GM19372 (cell line): Measurements from ENCODE around the gene NDUFB2.
A peak's percentile ranks its signal among the peaks of the same experiment; 100 is the strongest.
"Not testable (repeated sequence)": the region's sequence is repeated elsewhere in the genome, so short reads cannot be mapped to it uniquely, and the experiment has no call there.

Experiments used
- ATAC-seq: cut with Tn5 transposase; IDR thresholded peaks from one replicate; pipeline ENCODE4 v1.9.1; 2021; ENCODE audit warnings: mild to moderate bottlenecking, low read depth, moderate library complexity; ENCODE audit not compliant: unreplicated experiment

Gene NDUFB2

DNA sequence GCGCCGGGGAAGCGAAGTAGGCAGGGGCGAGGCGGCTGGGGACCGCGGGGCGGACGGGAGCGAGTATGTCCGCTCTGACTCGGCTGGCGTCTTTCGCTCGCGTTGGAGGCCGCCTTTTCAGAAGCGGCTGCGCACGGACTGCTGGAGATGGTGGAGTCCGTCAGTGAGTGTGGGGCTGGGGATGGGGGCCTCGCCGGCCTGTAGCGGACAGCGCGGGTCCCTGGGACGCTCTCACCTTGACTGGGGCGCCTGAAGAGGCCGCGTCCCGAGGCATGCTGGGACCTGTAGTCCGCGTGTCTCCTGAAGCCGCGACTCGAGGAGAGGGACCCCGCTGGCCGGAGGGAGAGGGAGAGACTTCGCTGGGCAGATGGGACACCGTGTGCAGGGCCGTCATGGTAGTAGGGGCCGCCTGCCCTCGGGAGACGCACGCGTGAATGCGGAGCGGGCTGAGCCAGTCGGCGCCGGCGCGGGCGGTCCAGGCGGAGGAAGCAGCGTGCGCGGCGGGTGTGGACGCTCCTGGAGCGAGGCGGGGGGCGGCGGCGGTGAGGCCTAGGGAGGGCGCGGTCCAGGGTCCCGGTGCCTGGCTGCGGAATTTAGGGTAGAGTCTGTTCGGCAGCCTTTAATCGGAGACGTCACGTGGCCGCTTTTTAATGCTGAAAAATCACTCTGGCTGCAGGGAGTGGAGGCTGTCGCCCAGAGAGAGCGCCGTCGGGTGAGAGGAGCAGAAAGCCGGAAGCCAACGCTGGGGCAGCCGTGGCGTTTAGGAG, at the start of gene NDUFB2:
TSS of gene NDUFB2 (plus strand) at position 29 of the 767 bp plus-strand sequence. CDS start at position 66, 37 bp downstream.
- ATAC-seq: peak; percentile 90

DNA sequence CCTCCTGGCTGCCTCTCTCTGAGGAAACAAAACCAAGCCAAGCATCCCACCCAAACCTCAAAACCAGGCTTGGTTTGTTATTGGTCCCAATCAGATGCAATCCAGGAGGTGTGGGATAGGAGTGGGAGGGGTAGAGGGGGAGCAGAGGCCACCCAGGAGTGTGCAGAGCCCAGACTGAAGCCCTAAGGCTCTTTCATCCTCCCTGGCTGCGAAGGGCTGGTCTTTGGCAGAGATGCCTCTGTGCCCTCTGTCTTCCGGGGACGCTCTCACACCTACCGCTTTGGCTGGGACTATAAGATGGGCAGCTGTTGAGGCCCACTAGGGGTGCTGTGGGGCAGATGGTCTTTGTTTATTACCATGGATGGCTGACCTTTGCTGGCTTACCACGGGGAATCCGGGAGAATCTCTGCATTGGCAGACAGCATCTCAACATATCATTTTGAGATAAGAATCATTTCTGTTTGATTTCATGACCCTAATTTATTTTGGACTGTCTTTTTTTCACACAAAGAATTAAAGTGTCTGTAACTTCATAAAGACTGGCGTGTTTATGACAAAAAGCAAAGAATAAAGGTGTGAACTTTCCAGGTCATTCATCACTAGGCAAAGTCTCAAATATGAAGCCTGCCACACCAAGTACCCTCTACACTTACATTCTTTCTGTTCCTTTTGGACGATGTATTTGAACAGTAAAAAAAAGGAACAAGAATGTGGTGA, 49.4 kb upstream of the NDUFB2 start:
- peak; percentile 82 for ATAC-seq

DNA sequence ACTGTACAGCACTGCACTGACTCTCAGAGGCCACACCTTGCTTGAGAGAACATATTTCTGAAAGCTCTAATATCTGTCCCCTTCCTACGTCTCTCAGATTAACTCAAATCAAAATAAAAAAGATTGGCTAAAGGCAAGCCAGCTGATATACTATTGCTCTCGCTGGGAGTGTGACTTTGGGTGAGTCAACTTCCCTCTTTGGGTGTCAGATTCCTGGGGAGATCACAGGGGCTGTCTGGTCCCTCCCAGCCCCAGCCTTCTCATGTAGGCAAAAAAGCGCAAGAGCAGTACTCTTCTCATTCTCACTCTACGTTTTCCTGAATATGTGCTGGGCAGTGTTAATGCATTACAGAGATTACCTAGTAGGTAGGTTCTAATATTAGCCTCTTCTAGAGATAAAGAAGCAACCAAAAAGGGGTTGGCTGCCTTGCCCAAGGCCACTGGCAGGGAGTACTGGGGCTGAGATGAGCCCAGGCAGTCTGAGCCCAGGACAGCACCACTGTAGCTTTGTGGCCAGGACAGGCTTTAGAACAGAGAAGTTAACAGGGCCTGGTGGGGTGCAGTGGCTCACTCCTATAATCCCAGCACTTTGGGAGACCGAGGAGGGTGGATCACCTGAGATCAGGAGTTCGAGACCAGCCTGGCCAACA, 46.8 kb upstream of the NDUFB2 start:
- ATAC-seq: no peak

DNA sequence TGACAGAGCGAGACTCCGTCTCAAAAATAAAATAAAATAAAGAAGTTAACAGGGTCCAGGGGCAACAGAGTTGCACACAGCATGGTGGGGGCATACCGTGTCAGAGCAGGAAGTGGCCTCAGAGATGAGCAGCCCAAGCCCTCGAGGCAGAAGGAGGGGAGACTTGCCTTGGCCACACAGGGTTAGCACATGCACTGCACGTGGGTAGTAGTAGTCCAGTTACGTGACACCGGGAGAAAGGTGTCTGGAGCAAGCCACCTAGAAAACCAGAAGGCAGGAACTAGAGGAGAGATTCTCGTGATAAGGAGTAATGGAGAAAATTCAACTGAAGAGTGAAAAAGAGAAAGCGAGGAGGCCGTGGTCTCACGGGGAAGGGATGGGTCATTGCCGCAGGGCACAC, 46.1 kb upstream of the NDUFB2 start:
- no peak for ATAC-seq

DNA sequence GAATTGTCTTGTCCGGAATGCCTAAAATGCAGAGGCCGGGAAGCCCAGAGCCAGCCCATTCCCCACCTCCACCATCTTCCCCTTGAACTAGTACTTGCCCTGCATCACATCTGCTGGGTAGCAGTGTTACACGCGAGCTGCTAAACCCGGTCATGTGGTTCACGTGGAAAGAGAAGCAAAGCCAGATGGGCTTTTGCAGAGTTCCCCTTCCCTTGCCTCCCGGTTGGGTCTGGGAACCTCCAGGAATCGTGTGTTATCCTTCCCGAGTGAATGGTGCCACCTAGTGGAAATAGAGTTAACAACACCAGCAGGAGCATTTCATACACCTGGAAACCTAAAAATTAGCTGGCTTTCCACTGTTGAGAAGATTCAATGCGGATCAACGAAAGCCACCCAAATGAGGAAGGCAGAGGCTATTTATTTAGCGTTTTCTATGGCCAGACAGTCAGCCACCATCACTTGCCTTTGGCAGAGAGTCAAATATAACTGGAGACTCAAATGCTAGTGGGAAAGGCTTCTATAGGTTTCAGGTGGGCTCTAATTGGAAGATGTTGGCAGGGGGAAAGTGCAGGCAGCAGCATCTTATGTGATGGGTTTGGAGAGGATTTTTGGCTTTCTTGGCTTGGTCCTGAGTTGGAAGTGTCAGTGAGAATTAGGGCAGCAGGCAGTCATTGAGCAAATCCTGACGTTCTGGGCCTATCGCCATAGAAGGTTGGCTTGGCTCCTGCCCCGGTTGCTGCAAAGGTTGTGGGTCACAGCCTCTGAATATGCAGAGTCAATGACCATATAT, 43.0 kb upstream of the NDUFB2 start:
- no peak for ATAC-seq

DNA sequence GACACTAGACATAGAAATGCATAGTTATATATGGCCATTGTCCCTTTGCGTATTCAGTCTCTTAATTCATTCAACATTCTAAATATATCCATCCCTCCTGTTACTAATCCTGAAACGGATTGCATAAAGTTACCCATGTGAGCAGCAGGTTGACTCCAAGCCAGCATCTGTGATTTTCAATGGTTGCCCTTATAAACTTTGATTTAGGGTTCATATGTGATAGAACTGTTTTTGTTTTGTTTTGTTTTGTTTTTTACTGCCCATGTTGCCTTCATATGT, 42.5 kb upstream of the NDUFB2 start:
- no peak for ATAC-seq

DNA sequence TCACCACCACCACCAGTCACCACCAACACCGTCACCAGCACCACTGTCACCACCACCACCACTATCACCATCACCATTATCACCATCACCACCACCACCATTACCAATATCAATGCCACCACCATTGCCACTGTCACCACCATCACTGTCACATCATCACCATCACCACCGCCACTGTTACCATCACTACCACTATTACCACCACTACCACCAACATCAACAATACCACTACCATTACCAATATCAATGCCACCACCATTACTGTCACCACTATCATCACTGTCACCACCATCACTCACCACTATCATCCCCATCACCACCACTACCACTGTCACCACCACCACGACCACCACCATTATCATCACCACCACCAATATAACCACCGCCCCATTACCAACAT, 41.8 kb upstream of the NDUFB2 start:
- ATAC-seq: no peak

DNA sequence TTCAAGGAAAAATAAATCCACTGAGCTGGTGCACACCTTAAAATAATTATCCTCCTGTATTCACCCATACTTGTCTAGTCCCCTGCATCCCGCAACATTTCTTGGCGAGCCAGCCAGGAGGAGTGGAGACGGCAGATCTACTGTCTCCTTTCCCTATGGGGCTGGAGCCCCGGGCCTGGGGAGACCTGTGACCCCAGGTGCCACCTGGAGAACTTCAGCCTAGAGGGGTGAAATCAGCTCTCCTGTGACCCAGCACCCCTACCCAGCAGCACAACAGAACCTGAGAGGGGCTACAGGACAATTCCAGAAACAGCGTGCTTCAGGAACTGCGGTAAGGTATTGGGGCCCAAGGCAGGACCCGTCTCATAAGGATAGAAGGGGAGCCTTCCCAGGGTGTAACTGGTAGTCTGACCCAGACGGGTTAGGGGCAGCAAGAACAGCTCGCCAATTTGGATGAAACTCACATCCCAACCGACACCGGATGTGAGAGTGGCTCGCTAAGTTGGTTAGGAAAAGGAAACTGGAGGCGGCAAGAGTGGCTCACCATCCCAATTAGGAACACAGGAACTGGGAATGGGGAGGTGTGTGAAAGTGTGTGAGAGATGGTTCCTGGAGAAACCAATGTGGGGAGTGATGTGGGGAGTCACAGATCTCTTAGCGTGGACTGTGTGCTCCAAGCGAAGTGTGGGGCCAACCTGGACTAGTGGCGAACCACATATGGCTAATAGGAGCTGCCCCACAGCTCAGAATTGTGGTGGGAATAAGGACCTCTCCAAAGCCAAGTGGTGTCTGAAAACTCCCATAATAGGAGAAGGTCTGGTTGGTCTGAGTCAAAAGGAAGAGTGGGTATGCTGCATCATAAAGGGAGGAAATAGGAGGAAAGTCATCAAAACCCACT, 40.7 kb upstream of the NDUFB2 start:
- no peak for ATAC-seq

DNA sequence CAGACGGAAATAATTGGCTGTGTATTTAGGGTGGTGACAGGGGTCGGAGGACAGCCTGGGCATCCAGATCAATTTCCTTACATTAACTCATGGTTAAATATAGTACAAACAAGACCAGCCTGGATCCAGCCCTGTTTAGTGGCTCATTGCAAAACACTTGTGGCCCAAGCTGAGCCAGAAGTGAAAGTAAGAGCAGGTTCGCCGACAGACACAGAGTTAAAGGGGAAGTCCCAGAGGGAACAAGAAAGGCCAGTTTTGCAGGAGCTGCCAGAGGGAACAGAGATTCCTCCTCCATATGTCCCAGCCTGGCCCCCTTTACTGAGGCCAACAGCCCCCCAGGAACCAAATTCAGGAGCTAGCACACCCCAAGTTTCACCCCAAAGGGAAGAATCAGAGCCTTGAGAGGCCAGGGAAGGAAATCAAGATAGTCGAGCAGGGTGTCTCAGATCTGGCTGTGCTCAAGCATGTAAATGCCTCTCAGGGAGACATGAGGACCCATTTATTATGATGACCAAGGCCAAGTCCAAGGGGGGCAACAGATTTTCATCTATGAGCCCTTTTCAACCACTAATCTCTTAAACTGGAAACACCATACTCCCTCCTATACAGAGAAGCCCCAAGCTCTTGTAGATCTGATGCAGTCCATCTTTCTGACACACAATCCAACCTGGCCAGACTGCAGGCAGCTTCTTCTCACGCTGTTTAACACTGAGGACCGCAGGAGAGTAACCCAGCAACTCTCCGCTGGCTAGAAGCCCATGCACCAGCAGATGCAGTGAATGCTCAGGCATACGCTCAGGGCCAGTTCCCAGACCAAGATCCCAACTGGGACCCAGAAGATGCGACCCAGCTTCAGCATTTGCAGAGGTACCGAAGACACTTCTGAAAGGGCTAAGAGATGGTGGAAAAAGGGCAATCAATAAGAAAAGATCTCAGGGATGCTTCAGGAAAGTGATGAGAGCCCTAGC, 39.7 kb upstream of the NDUFB2 start:
- peak; percentile 91 for ATAC-seq

DNA sequence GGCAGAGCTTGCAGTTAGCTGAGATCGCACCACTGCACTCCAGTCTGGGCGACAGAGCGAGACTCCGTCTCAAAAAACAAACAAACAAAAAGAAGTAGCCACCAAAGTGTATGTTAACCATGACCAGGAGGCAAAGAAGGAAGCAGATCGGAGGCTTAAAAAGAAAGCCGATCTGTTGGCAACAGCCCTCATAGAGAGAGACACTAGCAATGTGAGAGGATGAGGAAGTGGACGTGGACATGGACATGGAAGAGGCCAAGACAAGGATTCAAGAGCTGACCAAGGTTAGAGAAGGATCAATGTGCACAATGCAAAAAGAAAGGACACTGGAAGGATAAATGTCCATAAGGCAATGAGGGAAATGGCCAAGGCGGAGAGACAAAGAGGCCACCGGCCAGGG, 38.6 kb upstream of the NDUFB2 start:
- ATAC-seq: no peak

DNA sequence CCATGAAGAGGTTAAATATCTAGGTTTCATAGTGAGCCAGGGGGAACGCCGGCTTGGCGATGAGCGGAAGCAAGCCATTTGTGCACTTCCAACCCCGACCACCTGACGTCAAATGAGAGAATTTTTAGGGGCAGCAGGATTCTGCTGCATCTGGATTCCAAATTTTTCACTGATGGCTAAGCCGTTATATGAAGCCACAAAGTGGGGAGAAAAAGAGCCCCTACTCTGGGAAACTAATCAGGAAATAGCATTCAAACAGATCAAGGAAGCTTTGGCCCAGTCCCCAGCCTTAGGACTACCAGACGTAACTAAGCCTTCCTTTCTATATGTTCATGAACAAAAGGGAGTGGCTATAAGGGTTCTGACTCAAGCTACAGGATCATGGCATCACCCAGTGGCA, 36.7 kb upstream of the NDUFB2 start:
- no peak for ATAC-seq

DNA sequence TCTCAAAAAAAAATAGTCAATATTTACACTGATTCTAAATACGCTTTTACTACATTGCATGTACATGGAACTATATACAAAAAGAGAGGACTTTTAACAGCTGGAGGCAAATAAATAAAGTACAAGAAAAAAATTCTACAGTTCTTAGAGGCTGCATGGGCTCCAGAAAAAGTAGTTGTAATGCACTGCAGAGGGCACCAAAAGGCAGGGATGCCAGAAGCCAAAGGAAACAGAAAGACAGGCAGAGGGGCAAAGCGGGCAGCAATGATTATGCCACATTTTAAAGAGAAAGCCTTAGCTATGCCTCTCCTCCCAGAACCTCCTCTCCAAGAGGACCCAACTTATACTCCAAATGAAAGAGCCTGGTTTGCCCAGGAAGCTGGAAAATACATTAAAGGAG, 35.4 kb upstream of the NDUFB2 start:
- no peak for ATAC-seq

DNA sequence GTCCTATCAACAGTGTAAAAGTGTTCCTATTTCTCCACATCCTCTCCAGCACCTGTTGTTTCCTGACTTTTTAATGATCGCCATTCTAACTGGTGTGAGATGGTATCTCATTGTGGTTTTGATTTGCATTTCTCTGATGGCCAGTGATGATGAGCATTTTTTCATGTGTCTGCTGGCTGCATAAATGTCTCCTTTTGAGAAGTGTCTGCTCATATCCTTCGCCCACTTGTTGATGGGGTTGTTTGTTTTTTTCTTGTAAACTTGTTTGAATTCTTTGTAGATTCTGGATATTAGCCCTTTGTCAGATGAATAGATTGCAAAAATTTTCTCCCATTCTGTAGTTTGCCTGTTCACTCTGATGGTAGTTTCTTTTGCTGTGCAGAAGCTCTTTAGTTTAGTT, 33.6 kb upstream of the NDUFB2 start:
- ATAC-seq: not testable (repeated sequence)

DNA sequence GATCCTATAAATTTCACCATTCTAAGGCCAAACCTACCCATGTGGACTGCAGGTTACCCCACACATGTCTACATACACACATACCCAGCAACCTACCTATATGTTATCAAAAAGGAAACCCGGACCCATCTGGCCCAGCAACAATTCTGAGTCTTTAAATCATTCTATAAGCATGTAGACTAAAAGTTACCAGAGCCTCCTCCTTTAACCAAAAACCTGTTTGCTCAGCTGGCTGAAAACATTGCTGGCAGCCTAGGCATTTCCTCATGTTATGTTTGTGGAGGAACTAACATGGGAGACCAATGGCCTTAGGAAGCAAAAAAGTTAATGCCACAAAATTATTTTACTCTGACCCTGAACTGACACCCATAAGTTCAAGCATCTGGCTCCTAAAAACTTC, 29.0 kb upstream of the NDUFB2 start:
- no peak for ATAC-seq

DNA sequence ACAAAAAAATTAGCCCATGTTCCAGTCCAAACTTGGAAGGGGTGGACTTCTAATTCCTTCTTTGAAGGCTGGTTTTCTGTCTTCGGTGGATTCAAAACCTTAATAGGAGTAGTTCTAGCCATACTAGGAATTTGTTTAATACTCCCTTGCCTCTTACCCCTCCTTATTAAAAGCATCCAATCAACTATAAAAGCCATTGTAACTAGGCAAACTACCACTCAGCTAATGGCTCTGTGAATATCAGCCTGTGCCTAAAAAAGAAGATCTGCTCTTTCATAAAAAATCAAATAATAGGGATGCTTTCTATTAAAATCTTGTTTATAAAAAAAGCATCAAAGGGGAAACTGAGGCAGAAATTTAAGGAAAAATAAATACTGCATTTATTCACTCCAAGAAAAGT, 27.9 kb upstream of the NDUFB2 start:
- ATAC-seq: no peak

DNA sequence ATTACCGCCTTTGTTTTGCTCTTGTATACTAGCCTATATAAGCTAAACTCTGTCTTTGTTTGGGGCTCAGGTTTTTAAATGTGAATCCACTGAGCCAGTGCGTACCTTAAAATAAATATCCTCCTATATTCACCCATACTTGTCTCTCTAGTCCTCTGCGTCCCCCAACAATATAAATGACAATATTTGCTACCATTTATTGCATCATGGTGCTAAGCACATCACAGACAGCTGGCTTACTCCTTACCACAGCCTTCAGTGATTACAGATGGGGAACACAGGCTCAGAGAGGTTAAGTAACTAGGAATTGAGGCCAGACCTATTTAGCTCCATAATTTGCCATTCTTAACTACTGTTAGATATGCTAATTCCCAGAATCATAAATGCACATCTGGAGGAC, 27.2 kb upstream of the NDUFB2 start:
- ATAC-seq: no peak

DNA sequence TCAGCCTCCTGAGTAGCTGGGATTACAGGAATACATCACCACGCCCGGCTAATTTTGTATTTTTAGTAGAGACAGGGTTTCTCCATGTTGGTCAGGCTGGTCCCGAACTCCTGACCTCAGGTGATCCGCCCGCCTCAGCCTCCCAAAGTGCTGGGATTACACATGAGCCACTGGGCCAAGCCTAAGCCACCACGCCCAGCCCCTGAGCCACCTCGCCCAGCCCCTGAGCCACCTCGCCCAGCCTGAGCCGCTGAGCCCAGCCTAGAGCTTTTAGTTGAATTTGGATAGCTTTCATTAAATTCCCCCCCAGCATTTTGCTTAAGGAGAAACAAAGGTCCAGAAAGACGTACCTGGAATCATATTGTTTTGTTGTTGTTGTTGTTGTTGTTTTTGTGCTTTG, 26.6 kb upstream of the NDUFB2 start:
- not testable (repeated sequence) for ATAC-seq

DNA sequence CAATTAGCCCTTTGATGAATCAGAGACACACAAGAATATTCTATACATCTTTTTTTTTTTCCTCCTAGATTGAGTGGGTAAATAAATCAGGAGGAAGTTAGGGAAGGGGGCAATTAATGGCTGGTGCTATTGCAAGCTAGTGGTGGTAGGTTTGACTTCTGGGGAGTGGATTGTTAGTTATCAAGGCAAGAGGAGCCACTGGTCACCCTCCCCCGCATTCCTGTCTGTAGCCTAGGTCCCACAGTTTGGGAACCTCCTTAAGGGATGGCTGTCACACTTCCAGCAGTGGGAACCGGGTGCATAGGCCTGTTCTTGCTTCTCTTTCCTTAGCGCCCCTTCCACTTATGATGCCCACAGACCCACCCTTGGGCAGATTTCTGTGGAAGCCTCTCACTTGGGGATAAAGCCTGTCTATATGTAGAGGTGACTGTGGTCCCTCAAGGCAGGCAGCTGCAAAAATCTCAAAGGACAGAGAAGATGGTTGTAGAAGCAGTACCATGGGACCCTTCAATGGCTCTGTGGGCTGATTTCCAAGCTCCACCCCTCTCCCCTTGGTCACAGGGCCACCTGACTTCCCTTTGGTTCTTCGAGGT, 26.1 kb upstream of the NDUFB2 start:
- ATAC-seq: no peak

DNA sequence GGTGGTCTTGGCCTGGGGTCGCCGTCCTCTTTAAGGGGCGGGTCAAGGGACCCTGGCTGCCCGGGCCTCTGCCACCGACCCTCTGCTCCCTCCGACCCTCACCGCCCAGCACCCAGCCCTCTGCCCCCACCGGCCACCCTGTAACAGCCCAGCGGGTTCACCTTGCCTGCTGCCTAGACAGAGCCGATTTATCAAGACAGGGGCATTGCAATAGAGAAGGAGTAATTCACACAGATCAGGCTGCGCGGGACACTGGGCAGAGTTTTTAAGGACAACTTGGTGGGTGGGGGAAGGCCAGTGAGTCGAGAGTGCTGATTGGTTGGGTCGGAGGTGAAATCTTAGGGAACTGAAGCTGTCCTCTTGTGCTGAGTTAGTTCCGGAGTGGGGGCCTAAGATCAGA, 24.5 kb upstream of the NDUFB2 start:
- no peak for ATAC-seq
